GM10847 (cell line): ENCODE results near the gene FKBP8.

Experiments
- POLR2A ChIP-seq: IDR thresholded peaks from 2 replicates; pipeline ENCODE4 v1.6.1; 2011; ENCODE audit not compliant: insufficient read length; ENCODE audit errors: extremely low read depth

Gene FKBP8

GRCh38 chr19:18484992-18485391 is 58.4 kb downstream of the FKBP8 start:
- no peak for TF ChIP-seq POLR2A

GRCh38 chr19:18483119-18483890 is 60.1 kb downstream of the FKBP8 start:
- TF ChIP-seq POLR2A = no peak
